T47D (cell line): ENCODE results near the gene FGF23.
"Not testable (repeated sequence)": the region's sequence is repeated elsewhere in the genome, so short reads cannot be mapped to it uniquely, and the experiment has no call there.

Experiments used
- DNase-seq, 2 experiments: peaks; one replicate each; pipeline versions ENCODE4 v3.0.0 to v3.0.0-alpha.2; 2011 to 2012; ENCODE audit warnings: low read depth in 1 of 2, low spot score in 1 of 2
- JUND ChIP-seq: IDR thresholded peaks from 2 replicates; pipeline ENCODE4 v1.6.1; 2012; ENCODE audit warnings: low read depth
- in situ Hi-C: cut with HindIII; loops from 2 replicates; pipeline ENCODE4 v1.10.0; 2016; ENCODE audit warnings: low sequenced_read_pairs, low pct_unique_long_range_greater_than_20kb

Gene FGF23

GRCh38 chr12:4379405-4379804 is at the start of gene FGF23:
Gene FGF23, minus strand, starts transcription at chr12:4379712. Its CDS starts 130 bp downstream, at chr12:4379582.
- DNase-seq: peak in 1 of 2 experiments; percentile 33
- in situ Hi-C loops: no loop called here
- no peak for TF ChIP-seq JUND

- in situ Hi-C loops: no loop called here
- no peak for TF ChIP-seq JUND
- no peak for DNase-seq
Measured at GRCh38 chr12:4424422-4424821, 44.9 kb upstream of the FGF23 start.

- DNase-seq: no peak
- in situ Hi-C loops: no loop called here
- TF ChIP-seq JUND: no peak
Measured at GRCh38 chr12:4423528-4424195, 44.1 kb upstream of the FGF23 start.

- in situ Hi-C loops: no loop called here
- no peak for DNase-seq
- no peak for TF ChIP-seq JUND
Measured at GRCh38 chr12:4422985-4423384, 43.5 kb upstream of the FGF23 start.

GRCh38 chr12:4421590-4422031 is 42.1 kb upstream of the FGF23 start:
- in situ Hi-C loops: no loop called here
- TF ChIP-seq JUND: no peak
- peak in 1 of 2 experiments; percentile 32 for DNase-seq

- no peak for TF ChIP-seq JUND
- in situ Hi-C loops: no loop called here
Measured at GRCh38 chr12:4420138-4420670, 40.7 kb upstream of the FGF23 start.

GRCh38 chr12:4418913-4419312 is 39.4 kb upstream of the FGF23 start:
- DNase-seq: no peak
- TF ChIP-seq JUND: no peak
- in situ Hi-C loops: no loop called here

More at GRCh38 chr12:4420138-4420670, 40.7 kb upstream of the FGF23 start:
- no peak for DNase-seq

GRCh38 chr12:4417936-4418335 is 38.4 kb upstream of the FGF23 start:
- TF ChIP-seq JUND: no peak
- in situ Hi-C loops: no loop called here
- no peak for DNase-seq

- DNase-seq: no peak
- TF ChIP-seq JUND: no peak
- in situ Hi-C loops: no loop called here
Measured at GRCh38 chr12:4417455-4417854, 37.9 kb upstream of the FGF23 start.

- in situ Hi-C loops: no loop called here
- no peak for DNase-seq
- no peak for TF ChIP-seq JUND
Measured at GRCh38 chr12:4416276-4416675, 36.8 kb upstream of the FGF23 start.

GRCh38 chr12:4412465-4412864 is 33.0 kb upstream of the FGF23 start:
- in situ Hi-C loops: no loop called here
- DNase-seq: no peak
- TF ChIP-seq JUND: no peak

GRCh38 chr12:4412056-4412455 is 32.5 kb upstream of the FGF23 start:
- no peak for DNase-seq
- in situ Hi-C loops: no loop called here
- TF ChIP-seq JUND: no peak

GRCh38 chr12:4407136-4407535 is 27.6 kb upstream of the FGF23 start:
- no peak for DNase-seq
- in situ Hi-C loops: no loop called here
- no peak for TF ChIP-seq JUND

GRCh38 chr12:4404877-4405637 is 25.5 kb upstream of the FGF23 start:
- DNase-seq, in situ Hi-C loops: not testable (repeated sequence)
